Mesenchymal stem cell (in vitro differentiated cells and primary cell): Measurements from ENCODE around the gene ZSWIM8.

ENCODE experiments used
- DNase-seq: peaks from one replicate; pipeline ENCODE4 v3.0.0-alpha.2; 2013
- H2AFZ ChIP-seq: one replicate; pipeline ENCODE4 v1.6.1; 2013; ENCODE audit warnings: low read depth, mild to moderate bottlenecking, control low read depth, inconsistent platforms, low read length, moderate library complexity
- H2AK5ac ChIP-seq: 2 replicates; pipeline ENCODE4 v1.6.1; 2013; ENCODE audit warnings: low read length, moderate library complexity, mild to moderate bottlenecking, inconsistent platforms; ENCODE audit not compliant: severe bottlenecking
- H2BK120ac ChIP-seq: one replicate; pipeline ENCODE4 v1.6.1; 2013; ENCODE audit warnings: low read depth, mild to moderate bottlenecking, inconsistent platforms, low read length, moderate library complexity
- H2BK12ac ChIP-seq, 2 experiments: one replicate each; pipeline ENCODE4 v1.6.1; 2013; ENCODE audit warnings: inconsistent platforms in 2 of 2, low read length in 2 of 2, mild to moderate bottlenecking in 2 of 2, moderate library complexity in 2 of 2, control low read depth in 1 of 2
- H2BK15ac ChIP-seq: one replicate; pipeline ENCODE4 v1.6.1; 2013; ENCODE audit warnings: mild to moderate bottlenecking, low read depth, inconsistent platforms; ENCODE audit not compliant: poor library complexity, severe bottlenecking
- H2BK5ac ChIP-seq: 2 replicates; pipeline ENCODE4 v1.6.1; 2013; ENCODE audit warnings: low read depth, mild to moderate bottlenecking, low read length, control low read depth, inconsistent platforms; ENCODE audit not compliant: poor library complexity, severe bottlenecking
- H3K14ac ChIP-seq, 2 experiments: one replicate each; pipeline ENCODE4 v1.6.1; 2013; ENCODE audit warnings: inconsistent platforms in 2 of 2, low read length in 2 of 2, control low read depth in 1 of 2, mild to moderate bottlenecking in 1 of 2, moderate library complexity in 1 of 2
- H3K18ac ChIP-seq, 2 experiments: one replicate each; pipeline ENCODE4 v1.6.1; 2013; ENCODE audit warnings: inconsistent platforms in 2 of 2, low read length in 2 of 2, control low read depth in 1 of 2, low read depth in 1 of 2, mild to moderate bottlenecking in 1 of 2
- H3K23ac ChIP-seq, 2 experiments: one replicate each; pipeline ENCODE4 v1.6.1; 2013; ENCODE audit warnings: inconsistent platforms in 2 of 2, low read length in 2 of 2, mild to moderate bottlenecking in 2 of 2, moderate library complexity in 2 of 2, control low read depth in 1 of 2
- H3K27ac ChIP-seq: 2 replicates; pipeline ENCODE4 v1.5.1; 2013; ENCODE audit warnings: mild to moderate bottlenecking, moderate library complexity, low read length, control low read depth, inconsistent platforms; ENCODE audit not compliant: poor library complexity, severe bottlenecking
- H3K27me3 ChIP-seq, 2 experiments: 2 replicates each; pipeline versions ENCODE4 v1.6.1 to v1.7.0; 2013; ENCODE audit warnings: low read length in 2 of 2, mild to moderate bottlenecking in 2 of 2, moderate library complexity in 2 of 2, control low read depth in 1 of 2, inconsistent platforms in 1 of 2; ENCODE audit not compliant: control insufficient read depth in 1 of 2, insufficient read depth in 1 of 2
- H3K36me3 ChIP-seq, 2 experiments: 2 replicates each; pipeline versions ENCODE4 v1.6.1 to v1.7.0; 2013; ENCODE audit warnings: low read length in 2 of 2, control low read depth in 1 of 2, inconsistent platforms in 1 of 2, low read depth in 1 of 2, mild to moderate bottlenecking in 1 of 2; ENCODE audit not compliant: insufficient read depth in 2 of 2, control insufficient read depth in 1 of 2
- H3K4ac ChIP-seq, 2 experiments: one replicate each; pipeline ENCODE4 v1.6.1; 2013; ENCODE audit warnings: inconsistent platforms in 2 of 2, low read length in 2 of 2, mild to moderate bottlenecking in 2 of 2, moderate library complexity in 2 of 2, control low read depth in 1 of 2, low read depth in 1 of 2
- H3K4me1 ChIP-seq: 2 replicates; pipeline ENCODE4 v1.6.1; 2013; ENCODE audit warnings: low read depth, low read length, control low read depth; ENCODE audit not compliant: control insufficient read depth, insufficient read depth
- H3K4me2 ChIP-seq: 2 replicates; pipeline ENCODE4 v1.6.1; 2013; ENCODE audit warnings: low read length, mild to moderate bottlenecking, inconsistent platforms; ENCODE audit not compliant: poor library complexity, severe bottlenecking
- H3K4me3 ChIP-seq, 2 experiments: 2 replicates each; pipeline versions ENCODE4 v1.5.1 to v1.7.0; 2013; ENCODE audit warnings: low read length in 2 of 2, mild to moderate bottlenecking in 2 of 2, control low read depth in 1 of 2, low read depth in 1 of 2; ENCODE audit not compliant: insufficient read depth in 1 of 2
- H3K79me1 ChIP-seq: replicated peaks from 2 replicates; pipeline ENCODE4 v1.6.1; 2013; ENCODE audit warnings: mild to moderate bottlenecking, control low read depth, low read length, inconsistent platforms; ENCODE audit not compliant: poor library complexity, severe bottlenecking
- H3K9ac ChIP-seq: 2 replicates; pipeline ENCODE4 v1.7.0; 2013; ENCODE audit warnings: mild to moderate bottlenecking, low read length, moderate library complexity
- H3K9me3 ChIP-seq: 2 replicates; pipeline ENCODE4 v1.7.0; 2013; ENCODE audit warnings: mild to moderate bottlenecking, low read length; ENCODE audit not compliant: control insufficient read depth
- H4K8ac ChIP-seq: one replicate; pipeline ENCODE4 v1.6.1; 2013; ENCODE audit warnings: inconsistent platforms, mild to moderate bottlenecking, low read length, moderate library complexity
- H4K91ac ChIP-seq: one replicate; pipeline ENCODE4 v1.6.1; 2013; ENCODE audit warnings: mild to moderate bottlenecking, low read length, inconsistent platforms
- WGBS: methylation state at CpG from one replicate; pipeline ENCODE4 v1.1.7; 2013; ENCODE audit warnings: mixed read lengths; 5-methylcytosine and 5-hydroxymethylcytosine counted together

ZSWIM8 gene

DNA sequence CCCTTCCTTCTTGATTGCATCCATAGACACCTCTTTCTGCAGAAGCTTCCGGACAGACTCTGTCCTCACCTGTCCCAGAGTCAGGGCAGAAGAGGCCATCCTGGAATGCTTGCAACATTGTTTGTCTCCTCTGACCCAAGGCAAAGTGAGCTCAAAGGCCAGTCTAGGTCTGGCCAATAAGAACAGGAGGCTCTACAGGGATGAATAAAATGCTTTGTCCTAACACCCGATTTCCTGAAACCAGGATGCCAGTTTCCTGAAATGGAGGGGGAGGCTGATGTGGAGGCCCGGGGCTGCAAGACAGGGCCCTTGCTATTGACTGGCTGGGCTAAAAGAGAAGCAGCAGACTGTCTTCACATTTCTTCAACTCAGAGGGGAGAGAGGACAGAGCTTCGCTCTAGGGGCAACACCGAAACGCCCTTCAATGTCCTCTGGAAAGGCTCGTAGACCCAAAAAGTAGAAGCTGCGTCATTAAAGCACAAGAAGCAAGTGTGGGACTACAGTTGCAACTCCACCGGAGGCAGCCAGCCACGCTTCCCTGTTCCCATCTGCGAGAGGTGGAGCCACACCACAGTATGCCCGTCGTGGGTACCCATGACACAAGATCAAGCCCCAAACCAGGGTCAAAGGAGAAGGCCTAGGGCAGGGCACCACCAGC lies 55.1 kb downstream of the ZSWIM8 start:
- WGBS: 95% methylated on average over 13 of the region's 13 CpGs
- Histone ChIP-seq H2AFZ (no peak overlapping the region), H3K27ac (no peak overlapping the region), H3K79me1 (no peaks in the 10 kb centered on the region), H3K27me3 (no peaks in the 10 kb centered on the region), H2BK15ac (no peak overlapping the region), H3K23ac (no peak overlapping the region), H3K18ac (no peak overlapping the region), H3K4ac (no peak overlapping the region), H2BK120ac (no peak overlapping the region), H3K36me3 (peaks cover 63 to 72% of the 10 kb centered on the region in 2 experiments), H3K4me1 (peaks cover 16% of the 10 kb centered on the region), H2AK5ac (no peak overlapping the region), H3K4me3 (no peak overlapping the region), H2BK5ac (no peak overlapping the region), H4K91ac (no peak overlapping the region), H3K4me2 (no peak overlapping the region), H2BK12ac (no peak overlapping the region), H4K8ac (no peak overlapping the region), H3K9me3 (no peaks in the 10 kb centered on the region), H3K9ac (peak overlapping the region; percentile 54), H3K14ac (no peak overlapping the region)
- DNase-seq: no peak

DNA sequence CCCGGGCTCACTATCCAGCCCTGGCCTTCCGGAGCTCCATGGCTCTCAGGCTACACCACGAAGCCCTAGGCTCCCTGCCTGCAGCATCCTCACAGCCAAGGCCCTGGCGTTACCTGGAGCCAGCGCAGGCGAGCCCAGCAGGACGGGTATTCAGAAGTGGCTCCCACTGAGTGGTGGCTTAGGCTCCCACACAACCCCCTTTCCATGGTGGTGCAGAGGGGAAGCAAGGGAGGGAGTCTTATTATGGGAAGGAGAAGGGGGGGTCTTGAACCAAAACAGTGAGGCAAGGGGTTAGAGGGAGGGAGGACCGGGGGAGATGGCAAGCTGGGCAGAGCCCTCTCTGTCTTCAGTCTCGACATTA lies 55.6 kb downstream of the ZSWIM8 start:
- Histone ChIP-seq H2AK5ac (no peak overlapping the region), H3K14ac (no peak overlapping the region), H2BK5ac (no peak overlapping the region), H2BK15ac (no peak overlapping the region), H3K4me3 (no peak overlapping the region), H3K4me1 (peaks cover 16% of the 10 kb centered on the region), H3K4me2 (no peak overlapping the region), H3K4ac (no peak overlapping the region), H2BK120ac (no peak overlapping the region), H4K91ac (no peak overlapping the region), H2BK12ac (no peak overlapping the region), H3K27ac (no peak overlapping the region), H3K9ac (peak overlapping the region; percentile 54), H3K27me3 (no peaks in the 10 kb centered on the region), H3K23ac (no peak overlapping the region), H3K36me3 (peaks cover 62 to 75% of the 10 kb centered on the region in 2 experiments), H4K8ac (no peak overlapping the region), H3K18ac (no peak overlapping the region), H2AFZ (no peak overlapping the region), H3K79me1 (no peaks in the 10 kb centered on the region), H3K9me3 (no peaks in the 10 kb centered on the region)
- DNase-seq: no peak
- 96% methylated on average over 7 of the region's 9 CpGs for WGBS

DNA sequence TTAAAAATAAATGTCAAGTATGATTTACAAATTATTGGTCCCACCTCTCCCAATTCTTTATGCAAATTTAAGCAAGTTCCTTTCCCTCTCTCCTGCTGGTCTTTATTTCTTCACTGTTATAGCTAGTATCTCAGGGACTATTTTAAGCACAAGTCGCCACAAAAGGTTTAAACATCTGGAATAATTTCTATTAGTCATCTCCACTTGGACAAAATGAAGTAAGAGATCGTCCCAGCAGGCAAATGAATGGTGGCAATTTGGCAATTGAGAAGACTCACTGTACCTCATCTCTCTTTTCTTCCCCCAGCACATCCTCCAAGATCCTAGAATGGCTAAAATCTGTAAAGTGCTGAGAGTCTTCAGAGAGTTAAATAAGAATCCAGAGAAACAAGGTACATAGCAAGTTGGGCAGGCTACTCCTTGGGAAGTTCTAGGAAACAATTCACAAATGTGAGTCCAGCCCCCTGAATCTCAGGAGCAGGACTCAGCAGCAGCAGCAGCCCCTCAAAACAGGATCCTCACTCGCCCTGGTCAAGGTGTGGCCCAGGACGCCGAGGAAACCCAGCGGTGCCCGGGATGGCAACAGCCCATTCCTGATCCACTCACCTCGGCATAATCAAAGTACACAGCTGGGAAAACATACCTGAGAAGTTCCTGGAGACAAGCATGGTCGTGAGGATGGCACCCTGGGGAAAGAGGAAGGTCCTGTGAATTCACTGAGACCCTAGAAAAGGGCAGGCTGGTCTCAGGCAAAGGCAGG lies 56.3 kb downstream of the ZSWIM8 start:
- Histone ChIP-seq H3K27ac (no peak overlapping the region), H3K9me3 (no peaks in the 10 kb centered on the region), H4K8ac (no peak overlapping the region)

DNA sequence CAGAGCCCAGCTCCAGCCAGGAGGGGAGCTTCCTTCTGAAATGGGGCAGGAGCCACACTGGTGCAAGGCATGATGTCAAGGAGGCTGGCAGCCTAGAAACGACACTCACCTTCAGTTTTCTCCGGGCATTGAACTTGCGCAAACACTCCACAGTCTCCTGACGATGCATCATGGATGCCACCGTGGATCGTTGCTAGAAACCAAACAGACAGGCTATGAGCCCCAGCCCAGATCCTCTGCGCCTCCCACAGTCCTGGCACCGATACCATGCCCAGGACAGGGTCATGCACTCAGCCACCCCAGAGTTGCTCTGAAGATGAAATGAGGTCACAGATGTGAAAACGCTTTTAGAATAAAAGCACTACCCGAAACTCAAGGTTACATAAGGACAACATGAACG lies 56.9 kb downstream of the ZSWIM8 start:
- no peak overlapping the region for H3K23ac ChIP-seq
- no peak overlapping the region for H3K14ac ChIP-seq
- H3K4me1 ChIP-seq: peaks cover 15% of the 10 kb centered on the region
- H3K79me1 ChIP-seq: no peaks in the 10 kb centered on the region
- H4K91ac ChIP-seq: no peak overlapping the region
- no peak overlapping the region for H2AK5ac ChIP-seq
- no peak overlapping the region for H2BK120ac ChIP-seq
- 95% methylated on average over 11 of the region's 11 CpGs for WGBS
- H4K8ac ChIP-seq: no peak overlapping the region
- H3K9ac ChIP-seq: peak overlapping the region; percentile 49
- no peak overlapping the region for H2BK5ac ChIP-seq
- H3K4me3 ChIP-seq: no peak overlapping the region
- H3K18ac ChIP-seq: no peak overlapping the region
- no peaks in the 10 kb centered on the region for H3K27me3 ChIP-seq
- H2AFZ ChIP-seq: no peak overlapping the region
- H3K4me2 ChIP-seq: no peak overlapping the region
- peak overlapping the region in 1 of 2 experiments; percentile 25 for H2BK12ac ChIP-seq
- peaks cover 66 to 80% of the 10 kb centered on the region in 2 experiments for H3K36me3 ChIP-seq
- H3K9me3 ChIP-seq: no peaks in the 10 kb centered on the region
- no peak for DNase-seq
- no peak overlapping the region for H2BK15ac ChIP-seq
- H3K4ac ChIP-seq: no peak overlapping the region
- H3K27ac ChIP-seq: no peak overlapping the region

More for the DNA sequence above, 56.3 kb downstream of the ZSWIM8 start:
- Histone ChIP-seq H3K4me2 (no peak overlapping the region), H2BK5ac (no peak overlapping the region), H3K79me1 (no peaks in the 10 kb centered on the region), H3K14ac (no peak overlapping the region), H3K27me3 (no peaks in the 10 kb centered on the region), H3K4me3 (no peak overlapping the region), H3K4ac (no peak overlapping the region), H3K23ac (no peak overlapping the region), H2BK15ac (no peak overlapping the region), H2BK120ac (no peak overlapping the region), H4K91ac (no peak overlapping the region), H3K36me3 (peaks cover 61 to 75% of the 10 kb centered on the region in 2 experiments), H3K18ac (no peak overlapping the region), H2AK5ac (no peak overlapping the region), H2BK12ac (peak overlapping the region in 1 of 2 experiments; percentile 25), H3K4me1 (peaks cover 16% of the 10 kb centered on the region), H2AFZ (no peak overlapping the region), H3K9ac (peak overlapping the region; percentile 54)
- 76% methylated on average over 9 of the region's 9 CpGs for WGBS
- DNase-seq: peak; percentile 37
